DND-41 (cell line): ENCODE measurements around the gene ZNF367.

Experiments used
- EZH2 ChIP-seq: IDR thresholded peaks from 3 replicates; pipeline ENCODE4 v1.6.1; 2012; ENCODE audit warnings: borderline replicate concordance, low read depth, mild to moderate bottlenecking, moderate library complexity, low read length, inconsistent platforms; ENCODE audit not compliant: severe bottlenecking
- TF ChIP-seq, protein P1 (sequence below): IDR thresholded peaks from 2 replicates; pipeline ENCODE4 v1.5.1; 2012; ENCODE audit warnings: borderline replicate concordance, low read length, moderate library complexity, mild to moderate bottlenecking; ENCODE audit not compliant: poor library complexity, severe bottlenecking; ENCODE audit errors: extremely low read depth

DNA sequence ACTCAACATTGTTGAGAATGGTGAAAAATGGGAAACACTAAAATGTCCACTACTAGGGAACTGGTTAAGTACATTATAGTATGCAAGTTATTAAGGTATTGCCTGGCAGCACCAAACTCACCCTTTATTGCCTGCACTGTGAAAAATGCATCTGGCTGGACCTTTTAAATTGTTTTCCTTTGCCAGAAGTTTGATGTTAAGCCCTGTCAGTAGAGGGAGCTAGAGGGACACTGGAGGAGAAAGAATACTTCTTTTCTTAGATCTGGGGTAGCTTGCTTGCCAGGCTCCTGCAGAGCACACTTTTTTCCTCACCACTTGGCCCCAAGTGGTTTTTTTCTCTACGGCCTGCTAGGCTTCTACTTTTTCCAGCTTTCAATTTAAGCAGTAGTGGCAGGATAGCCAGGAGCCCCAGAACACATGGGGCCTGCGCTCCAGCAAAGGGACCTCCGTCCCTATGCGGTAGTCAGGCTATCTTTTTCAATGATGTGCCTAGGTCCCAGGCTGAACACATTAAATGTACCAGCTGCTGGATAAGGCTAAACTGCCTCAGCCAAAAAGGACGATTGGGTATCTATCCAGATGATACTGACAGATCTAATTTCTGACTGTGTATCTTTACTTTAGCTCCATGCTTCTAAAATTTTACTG is 23.8 kb upstream of the ZNF367 start:
- TF ChIP-seq, protein P1, sequence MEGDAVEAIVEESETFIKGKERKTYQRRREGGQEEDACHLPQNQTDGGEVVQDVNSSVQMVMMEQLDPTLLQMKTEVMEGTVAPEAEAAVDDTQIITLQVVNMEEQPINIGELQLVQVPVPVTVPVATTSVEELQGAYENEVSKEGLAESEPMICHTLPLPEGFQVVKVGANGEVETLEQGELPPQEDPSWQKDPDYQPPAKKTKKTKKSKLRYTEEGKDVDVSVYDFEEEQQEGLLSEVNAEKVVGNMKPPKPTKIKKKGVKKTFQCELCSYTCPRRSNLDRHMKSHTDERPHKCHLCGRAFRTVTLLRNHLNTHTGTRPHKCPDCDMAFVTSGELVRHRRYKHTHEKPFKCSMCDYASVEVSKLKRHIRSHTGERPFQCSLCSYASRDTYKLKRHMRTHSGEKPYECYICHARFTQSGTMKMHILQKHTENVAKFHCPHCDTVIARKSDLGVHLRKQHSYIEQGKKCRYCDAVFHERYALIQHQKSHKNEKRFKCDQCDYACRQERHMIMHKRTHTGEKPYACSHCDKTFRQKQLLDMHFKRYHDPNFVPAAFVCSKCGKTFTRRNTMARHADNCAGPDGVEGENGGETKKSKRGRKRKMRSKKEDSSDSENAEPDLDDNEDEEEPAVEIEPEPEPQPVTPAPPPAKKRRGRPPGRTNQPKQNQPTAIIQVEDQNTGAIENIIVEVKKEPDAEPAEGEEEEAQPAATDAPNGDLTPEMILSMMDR = peak; percentile 66
- no peak for TF ChIP-seq EZH2
